Fibroblast of pulmonary artery (primary cell): Measurements from ENCODE around the gene ZGPAT.

Experiments used
- DNase-seq: peaks from one replicate; pipeline ENCODE4 v3.0.0-alpha.2; 2010; ENCODE audit warnings: low read depth
- H3K4me3 ChIP-seq: replicated peaks from 2 replicates; pipeline ENCODE4 v1.5.1; 2011; ENCODE audit warnings: low read depth, mild to moderate bottlenecking, control low read depth, low read length, moderate library complexity
- TF ChIP-seq, protein P1 (sequence below): IDR thresholded peaks from 2 replicates; pipeline ENCODE4 v1.5.1; 2011; ENCODE audit warnings: mild to moderate bottlenecking, control low read depth, low read length, inconsistent platforms; ENCODE audit errors: missing control alignments

ZGPAT gene

DNA sequence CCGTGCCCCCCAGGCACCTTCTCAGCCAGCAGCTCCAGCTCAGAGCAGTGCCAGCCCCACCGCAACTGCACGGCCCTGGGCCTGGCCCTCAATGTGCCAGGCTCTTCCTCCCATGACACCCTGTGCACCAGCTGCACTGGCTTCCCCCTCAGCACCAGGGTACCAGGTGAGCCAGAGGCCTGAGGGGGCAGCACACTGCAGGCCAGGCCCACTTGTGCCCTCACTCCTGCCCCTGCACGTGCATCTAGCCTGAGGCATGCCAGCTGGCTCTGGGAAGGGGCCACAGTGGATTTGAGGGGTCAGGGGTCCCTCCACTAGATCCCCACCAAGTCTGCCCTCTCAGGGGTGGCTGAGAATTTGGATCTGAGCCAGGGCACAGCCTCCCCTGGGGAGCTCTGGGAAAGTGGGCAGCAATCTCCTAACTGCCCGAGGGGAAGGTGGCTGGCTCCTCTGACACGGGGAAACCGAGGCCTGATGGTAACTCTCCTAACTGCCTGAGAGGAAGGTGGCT is 10.4 kb upstream of the ZGPAT start:
- TF ChIP-seq, protein P1, sequence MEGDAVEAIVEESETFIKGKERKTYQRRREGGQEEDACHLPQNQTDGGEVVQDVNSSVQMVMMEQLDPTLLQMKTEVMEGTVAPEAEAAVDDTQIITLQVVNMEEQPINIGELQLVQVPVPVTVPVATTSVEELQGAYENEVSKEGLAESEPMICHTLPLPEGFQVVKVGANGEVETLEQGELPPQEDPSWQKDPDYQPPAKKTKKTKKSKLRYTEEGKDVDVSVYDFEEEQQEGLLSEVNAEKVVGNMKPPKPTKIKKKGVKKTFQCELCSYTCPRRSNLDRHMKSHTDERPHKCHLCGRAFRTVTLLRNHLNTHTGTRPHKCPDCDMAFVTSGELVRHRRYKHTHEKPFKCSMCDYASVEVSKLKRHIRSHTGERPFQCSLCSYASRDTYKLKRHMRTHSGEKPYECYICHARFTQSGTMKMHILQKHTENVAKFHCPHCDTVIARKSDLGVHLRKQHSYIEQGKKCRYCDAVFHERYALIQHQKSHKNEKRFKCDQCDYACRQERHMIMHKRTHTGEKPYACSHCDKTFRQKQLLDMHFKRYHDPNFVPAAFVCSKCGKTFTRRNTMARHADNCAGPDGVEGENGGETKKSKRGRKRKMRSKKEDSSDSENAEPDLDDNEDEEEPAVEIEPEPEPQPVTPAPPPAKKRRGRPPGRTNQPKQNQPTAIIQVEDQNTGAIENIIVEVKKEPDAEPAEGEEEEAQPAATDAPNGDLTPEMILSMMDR = no peak
- no peak for DNase-seq
- peak overlapping the region; percentile 43 for H3K4me3 ChIP-seq

DNA sequence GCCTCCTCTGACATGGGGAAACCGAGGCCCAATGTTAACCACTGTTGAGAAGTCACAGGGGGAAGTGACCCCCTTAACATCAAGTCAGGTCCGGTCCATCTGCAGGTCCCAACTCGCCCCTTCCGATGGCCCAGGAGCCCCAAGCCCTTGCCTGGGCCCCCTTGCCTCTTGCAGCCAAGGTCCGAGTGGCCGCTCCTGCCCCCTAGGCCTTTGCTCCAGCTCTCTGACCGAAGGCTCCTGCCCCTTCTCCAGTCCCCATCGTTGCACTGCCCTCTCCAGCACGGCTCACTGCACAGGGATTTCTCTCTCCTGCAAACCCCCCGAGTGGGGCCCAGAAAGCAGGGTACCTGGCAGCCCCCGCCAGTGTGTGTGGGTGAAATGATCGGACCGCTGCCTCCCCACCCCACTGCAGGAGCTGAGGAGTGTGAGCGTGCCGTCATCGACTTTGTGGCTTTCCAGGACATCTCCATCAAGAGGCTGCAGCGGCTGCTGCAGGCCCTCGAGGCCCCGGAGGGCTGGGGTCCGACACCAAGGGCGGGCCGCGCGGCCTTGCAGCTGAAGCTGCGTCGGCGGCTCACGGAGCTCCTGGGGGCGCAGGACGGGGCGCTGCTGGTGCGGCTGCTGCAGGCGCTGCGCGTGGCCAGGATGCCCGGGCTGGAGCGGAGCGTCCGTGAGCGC is 9.8 kb upstream of the ZGPAT start:
- no peak for DNase-seq
- no peak overlapping the region for H3K4me3 ChIP-seq
- TF ChIP-seq, protein P1 = no peak

DNA sequence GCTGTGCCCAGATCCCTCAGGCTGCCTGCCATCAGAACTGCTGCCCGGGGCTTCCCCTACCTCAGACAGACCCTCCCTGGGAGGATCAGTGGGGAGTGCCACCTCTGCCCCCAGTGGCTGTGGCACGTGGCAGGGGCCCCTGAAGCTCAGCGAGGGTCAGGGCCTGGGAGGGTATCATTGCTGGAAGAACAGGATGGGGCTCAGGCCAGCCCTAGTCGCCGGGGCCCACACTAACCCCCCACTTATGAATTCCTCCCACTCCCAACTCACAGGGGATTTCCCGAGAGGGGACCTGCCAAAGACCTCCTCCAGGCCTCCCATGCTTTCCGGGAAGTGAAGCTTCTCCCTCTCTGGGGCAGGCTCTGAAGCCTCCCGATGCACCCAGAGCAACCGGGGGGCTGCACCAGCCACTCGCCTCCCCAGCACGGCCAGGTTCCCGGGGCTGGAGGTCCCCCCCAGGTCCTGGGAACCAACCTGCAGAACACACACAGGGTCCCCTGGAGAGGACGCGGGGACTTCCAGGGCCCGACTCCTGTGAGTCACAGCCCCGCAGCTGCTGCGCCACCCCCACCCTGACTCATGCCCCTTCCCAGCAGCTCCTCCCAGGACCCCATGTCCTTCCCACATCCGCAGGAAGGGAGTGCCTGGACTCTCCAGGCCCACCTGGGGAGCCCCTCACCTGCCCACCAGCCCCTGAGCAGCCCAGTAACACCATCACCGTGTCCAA is 8.9 kb upstream of the ZGPAT start:
- DNase-seq = peak; percentile 81
- no peak overlapping the region for H3K4me3 ChIP-seq
- TF ChIP-seq, protein P1 = no peak

DNA sequence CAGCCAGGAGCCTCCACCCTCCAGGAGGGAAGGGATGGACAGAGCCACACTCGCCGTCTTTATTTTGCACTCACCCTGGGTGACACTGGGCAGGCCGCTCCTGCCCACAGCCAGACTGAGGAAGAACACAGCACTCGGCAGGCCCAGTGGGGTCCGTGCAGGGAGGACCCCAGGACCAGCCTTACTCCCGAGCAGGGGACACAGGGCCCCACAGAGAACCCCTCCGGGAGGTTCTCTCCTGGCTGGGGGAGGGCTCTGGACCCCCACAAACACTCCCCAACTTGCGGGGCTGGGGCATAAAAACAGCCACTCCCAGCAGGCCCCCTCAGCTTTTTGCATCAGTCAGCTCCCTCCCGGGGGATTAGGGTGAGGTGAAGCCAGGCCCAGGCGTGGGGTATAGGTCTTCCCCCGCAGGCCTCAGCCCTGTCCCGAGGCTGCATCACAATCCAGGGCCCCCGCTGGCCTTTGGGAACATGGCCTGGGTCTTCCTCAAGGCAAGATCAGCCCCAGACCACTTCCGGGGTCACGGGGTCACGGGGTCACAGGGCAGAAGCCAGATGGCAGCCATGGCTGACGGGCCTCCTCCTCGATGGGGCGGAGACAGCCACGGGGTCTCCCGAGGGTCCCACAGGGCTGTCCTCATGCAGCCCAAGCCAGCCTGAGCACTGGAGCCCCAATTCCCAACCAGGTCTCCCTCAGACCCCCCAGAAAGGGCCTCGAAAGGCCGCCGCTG is 8.2 kb upstream of the ZGPAT start:
- TF ChIP-seq, protein P1 = no peak
- DNase-seq = no peak
- no peak overlapping the region for H3K4me3 ChIP-seq

DNA sequence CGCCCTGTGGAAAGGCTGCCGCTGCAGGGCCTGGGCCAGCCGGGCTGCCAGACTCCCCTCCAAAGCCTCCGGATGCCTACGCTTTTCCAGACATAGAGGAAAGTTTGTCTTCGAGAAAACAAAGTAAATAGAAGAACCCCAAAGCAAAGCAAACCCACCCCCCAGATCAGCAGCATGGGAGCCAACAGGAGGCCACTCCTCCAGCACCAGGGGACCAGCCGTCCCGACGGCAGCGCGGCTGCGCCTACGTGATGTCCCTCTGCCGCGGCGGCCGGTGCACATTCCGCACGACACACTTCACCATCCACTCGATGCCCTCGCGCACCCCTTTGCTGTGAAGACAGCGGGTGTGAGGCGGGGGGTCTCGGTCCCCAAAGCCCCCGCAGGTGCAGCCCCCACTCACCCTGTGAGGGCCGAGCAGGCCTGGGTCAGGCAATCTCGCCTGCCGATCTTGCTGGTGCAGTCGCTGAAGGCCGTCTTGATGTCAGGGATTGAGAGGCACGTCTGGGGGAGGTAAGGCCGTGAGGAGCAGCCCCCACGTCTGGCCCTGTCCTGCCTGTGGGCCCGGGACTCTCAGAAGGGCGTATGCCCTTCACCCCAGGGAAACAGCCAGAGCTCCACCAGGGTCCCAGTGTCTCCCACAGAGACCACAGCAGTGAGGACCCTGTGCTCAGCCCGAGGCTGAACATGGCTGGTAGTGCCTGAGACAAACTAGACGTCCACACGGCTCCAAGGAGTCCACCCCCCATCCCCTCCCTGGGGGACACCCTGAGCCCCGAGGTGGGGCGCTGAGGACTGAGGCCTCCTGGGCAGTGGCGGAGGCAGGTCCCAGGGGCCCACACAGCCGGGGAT is 7.4 kb upstream of the ZGPAT start:
- no peak overlapping the region for H3K4me3 ChIP-seq
- TF ChIP-seq, protein P1 = no peak
- no peak for DNase-seq

DNA sequence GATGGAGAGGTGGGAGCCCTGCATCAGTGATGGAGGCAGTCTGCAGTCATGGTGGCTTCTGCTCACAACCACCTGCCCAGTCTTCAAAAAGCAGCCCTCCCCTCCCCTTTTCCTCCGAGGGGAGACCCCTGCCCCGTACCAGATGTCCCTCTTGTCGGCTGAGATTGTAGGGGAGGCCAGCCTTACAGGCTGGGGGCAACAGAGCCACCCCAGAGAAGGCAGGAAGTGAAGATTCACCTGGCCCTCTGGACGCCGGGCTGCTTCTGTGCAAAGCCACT is 6.8 kb upstream of the ZGPAT start:
- H3K4me3 ChIP-seq = no peak overlapping the region
- DNase-seq = no peak
- TF ChIP-seq, protein P1 = no peak
